GM19438 (cell line): Measurements from ENCODE around the gene SLC6A6.
"Not testable (repeated sequence)": the region's sequence is repeated elsewhere in the genome, so short reads cannot be mapped to it uniquely, and the experiment has no call there.

ENCODE experiments used
- ATAC-seq: cut with Tn5 transposase; IDR thresholded peaks from one replicate; pipeline ENCODE4 v1.9.1; 2021; ENCODE audit warnings: low read depth; ENCODE audit not compliant: unreplicated experiment

SLC6A6 gene

GRCh38 chr3:14512281-14512941 is 110.0 kb downstream of the SLC6A6 start:
- no peak for ATAC-seq

- no peak for ATAC-seq
These were observed 110.5 kb downstream of the SLC6A6 start for GRCh38 chr3:14512942-14513327.

DNA sequence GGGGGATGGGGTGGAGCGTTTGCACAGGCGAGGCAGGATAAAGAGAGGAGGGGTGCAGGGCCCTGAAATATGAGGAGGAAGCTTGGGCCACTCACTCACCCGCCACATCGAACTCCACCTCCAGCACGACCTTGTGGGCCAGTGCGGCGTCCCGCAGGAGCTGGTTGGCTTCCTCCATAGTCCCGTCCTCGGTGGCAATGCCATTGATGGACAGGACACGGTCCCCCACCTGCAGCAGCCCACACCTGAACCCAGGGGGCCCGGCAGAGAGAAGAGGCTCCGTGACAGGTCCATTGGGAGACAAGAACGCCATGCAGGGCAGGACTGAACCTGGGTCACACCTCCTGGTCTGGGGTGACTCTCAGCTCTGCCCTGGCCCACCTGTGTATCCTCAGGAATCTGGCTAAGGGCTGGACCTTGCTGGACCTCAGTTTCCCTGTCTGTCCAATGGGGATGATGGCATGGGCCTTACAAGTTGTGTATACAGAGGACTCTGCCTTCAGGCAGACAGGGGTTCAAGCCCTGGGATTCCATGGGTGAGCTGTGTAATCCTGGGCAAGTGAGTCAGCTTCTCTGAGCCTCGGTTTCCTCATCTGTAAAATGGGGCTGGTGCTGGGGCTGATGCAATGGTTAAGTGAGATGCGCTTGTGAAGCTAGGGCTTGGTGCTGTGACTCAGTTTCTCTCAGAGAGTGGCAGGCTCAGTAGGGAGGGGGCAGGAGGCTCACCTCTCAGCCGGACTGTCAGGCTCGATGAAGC is 111.3 kb downstream of the SLC6A6 start:
- no peak for ATAC-seq

- no peak for ATAC-seq
These were observed 111.9 kb downstream of the SLC6A6 start for GRCh38 chr3:14514323-14514720.

GRCh38 chr3:14515526-14515925 is 113.1 kb downstream of the SLC6A6 start:
- not testable (repeated sequence) for ATAC-seq

GRCh38 chr3:14516738-14517345 is 114.4 kb downstream of the SLC6A6 start:
- no peak for ATAC-seq

GRCh38 chr3:14517601-14518431 is 115.4 kb downstream of the SLC6A6 start:
- ATAC-seq = no peak

- ATAC-seq = no peak
These were observed 116.0 kb downstream of the SLC6A6 start for GRCh38 chr3:14518432-14518802.

DNA sequence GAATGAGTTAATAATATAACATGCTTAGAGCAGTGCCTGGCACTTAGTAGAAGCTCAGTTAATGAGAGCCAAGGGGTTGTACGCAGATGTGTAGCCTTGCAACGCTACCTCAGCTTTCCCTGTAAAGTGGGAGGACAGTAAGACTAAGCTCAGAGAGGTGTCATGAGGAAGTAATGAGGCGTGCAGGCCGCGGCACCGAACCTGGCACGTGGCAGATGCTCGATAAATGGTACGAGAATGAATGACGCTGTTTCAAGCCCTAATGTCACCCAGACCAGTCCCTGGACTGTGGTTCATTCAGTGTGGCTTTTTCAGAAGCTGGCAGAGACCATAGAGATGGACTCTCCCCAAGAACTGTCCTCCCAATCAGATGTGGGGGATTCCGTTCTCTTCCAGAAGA is 116.5 kb downstream of the SLC6A6 start:
- ATAC-seq = no peak

- ATAC-seq = no peak
These were observed 117.0 kb downstream of the SLC6A6 start for GRCh38 chr3:14519406-14519805.

- no peak for ATAC-seq
These were observed 117.7 kb downstream of the SLC6A6 start for GRCh38 chr3:14520149-14520548.

- ATAC-seq = no peak
These were observed 118.6 kb downstream of the SLC6A6 start for GRCh38 chr3:14520967-14521366.

DNA sequence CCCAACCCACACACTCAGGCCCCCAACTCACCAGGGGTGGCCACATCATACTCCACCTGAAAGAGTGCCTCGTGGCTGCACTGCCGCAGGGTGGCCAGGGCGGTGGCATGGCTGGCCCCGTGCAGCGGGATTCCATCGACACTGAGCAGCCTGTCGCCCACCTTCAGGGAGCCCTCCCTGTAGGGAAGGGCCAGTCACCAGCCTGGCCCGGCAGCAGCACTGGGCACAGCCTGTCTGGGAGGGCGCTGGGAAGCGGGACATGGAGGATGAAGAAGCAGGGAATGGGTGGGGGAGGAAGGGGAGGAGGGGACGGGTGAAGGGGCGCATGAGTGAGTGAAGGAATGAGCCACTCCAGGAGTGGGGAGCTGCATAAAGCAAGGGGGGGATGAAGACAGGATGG is 119.2 kb downstream of the SLC6A6 start:
- ATAC-seq = no peak

DNA sequence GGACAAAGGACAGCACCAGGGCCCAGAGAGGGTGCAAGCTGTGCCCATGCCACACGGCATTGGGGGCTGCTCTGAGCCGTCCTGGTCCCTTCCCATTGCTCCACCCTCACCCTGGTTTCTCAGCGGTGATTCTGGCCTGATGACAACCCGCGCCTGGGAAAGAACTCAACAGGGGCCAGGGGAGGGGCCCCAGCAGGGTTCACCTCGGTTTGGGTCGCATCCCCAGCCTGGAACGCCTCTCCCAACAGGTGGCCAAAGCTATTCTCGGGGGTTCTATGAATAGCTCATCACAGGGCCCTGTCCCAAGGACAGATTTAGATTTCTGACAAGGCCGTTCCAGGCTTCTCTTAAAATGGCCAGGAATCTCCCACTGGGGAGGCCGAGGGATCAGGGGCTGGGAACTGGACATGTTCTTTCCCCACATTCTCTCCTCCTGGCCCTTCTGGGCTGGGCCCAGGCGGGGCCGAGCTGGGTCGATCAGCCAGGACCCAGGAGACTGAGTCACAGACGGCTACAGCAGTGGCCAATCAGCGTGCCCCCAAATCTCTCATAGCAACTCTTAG is 119.8 kb downstream of the SLC6A6 start:
- ATAC-seq = no peak

- ATAC-seq = no peak
These were observed 120.4 kb downstream of the SLC6A6 start for GRCh38 chr3:14522768-14523167.

GRCh38 chr3:14523792-14524191 is 121.4 kb downstream of the SLC6A6 start:
- ATAC-seq = no peak

- no peak for ATAC-seq
These were observed 121.9 kb downstream of the SLC6A6 start for GRCh38 chr3:14524311-14524711.

DNA sequence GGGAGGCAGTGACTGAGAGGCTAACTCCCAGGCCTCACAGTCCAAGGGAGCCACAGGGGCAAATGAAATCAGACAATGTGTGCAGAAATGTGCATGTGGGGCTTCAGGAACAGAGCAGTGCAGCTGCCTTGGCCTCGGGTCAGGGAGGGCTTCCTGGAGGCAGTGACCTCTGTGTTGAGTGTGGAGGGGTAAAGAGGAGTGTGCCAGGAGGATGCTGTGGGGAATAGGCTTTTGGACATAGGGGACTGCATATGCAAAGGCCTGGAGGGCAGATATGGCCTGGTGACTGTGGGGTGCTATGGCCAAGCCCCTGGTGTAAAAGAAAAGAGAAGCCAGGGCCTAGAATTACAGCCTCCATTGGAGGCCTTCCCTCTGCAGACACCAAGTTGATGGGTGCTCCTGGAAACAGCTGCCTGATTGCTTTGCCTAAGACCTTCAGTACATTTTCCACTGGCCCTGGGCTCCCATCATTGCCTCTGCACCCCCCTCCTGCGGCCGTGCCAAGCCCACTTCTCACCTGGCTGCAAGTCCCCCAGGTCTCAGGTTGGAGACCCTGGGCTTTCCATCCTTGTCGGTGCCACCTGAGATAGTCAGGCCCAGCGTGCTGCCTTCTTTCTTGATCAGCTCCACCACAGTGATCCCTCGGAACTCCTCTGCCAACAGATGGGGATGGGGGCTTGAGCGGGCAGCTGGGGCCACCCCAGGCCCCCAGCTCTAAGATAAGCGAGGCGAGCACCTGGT is 122.7 kb downstream of the SLC6A6 start:
- no peak for ATAC-seq

- no peak for ATAC-seq
These were observed 123.6 kb downstream of the SLC6A6 start for GRCh38 chr3:14525685-14526631.
